ENCODE results near the gene PRKG1.

- TF ChIP-seq CTCF (conservative IDR thresholded peaks at IDR 0.05 in 1 of 2, IDR thresholded peaks at IDR 0.05 in 1 of 2; ENCODE audit: extremely low read depth in 1 of 2, insufficient read depth in 1 of 2, low read depth in 1 of 2, low read length in 2 of 2) (no peak), EZH2 (IDR thresholded peaks at IDR 0.05; ENCODE audit: borderline replicate concordance, low read length) (no peak)
Observed at GRCh38 chr10:52030975-52031374, 956.7 kb downstream of the PRKG1 start.
